ENCODE data around the gene ASXL2.
"Not testable (repeated sequence)": the region's sequence is repeated elsewhere in the genome, so short reads cannot be mapped to it uniquely, and the experiment has no call there.

ASXL2 gene

GRCh38 chr2:25728559-25728958, 149.7 kb downstream of the ASXL2 start:
- DNase-seq: no peak

- no peak for DNase-seq
Measured at GRCh38 chr2:25726522-25726921, 151.8 kb downstream of the ASXL2 start.

- DNase-seq: no peak
Measured at GRCh38 chr2:25725877-25726276, 152.4 kb downstream of the ASXL2 start.

GRCh38 chr2:25724756-25725155, 153.5 kb downstream of the ASXL2 start:
- no peak for DNase-seq

GRCh38 chr2:25722224-25722623, 156.1 kb downstream of the ASXL2 start:
- no peak for DNase-seq

GRCh38 chr2:25720575-25720974, 157.7 kb downstream of the ASXL2 start:
- DNase-seq: no peak

- no peak for DNase-seq
Measured at GRCh38 chr2:25714740-25715139, 163.5 kb downstream of the ASXL2 start.

GRCh38 chr2:25712455-25712854, 165.8 kb downstream of the ASXL2 start:
- DNase-seq: no peak

GRCh38 chr2:25711675-25712354, 166.5 kb downstream of the ASXL2 start:
- no peak for DNase-seq

GRCh38 chr2:25710750-25711149, 167.5 kb downstream of the ASXL2 start:
- DNase-seq: no peak

GRCh38 chr2:25709349-25709748, 168.9 kb downstream of the ASXL2 start:
- DNase-seq: no peak

GRCh38 chr2:25707927-25708590, 170.2 kb downstream of the ASXL2 start:
- no peak for DNase-seq

GRCh38 chr2:25705575-25705974, 172.7 kb downstream of the ASXL2 start:
- DNase-seq: not testable (repeated sequence)

- DNase-seq: no peak
Measured at GRCh38 chr2:25701801-25702200, 176.5 kb downstream of the ASXL2 start.

GRCh38 chr2:25700221-25700660, 178.0 kb downstream of the ASXL2 start:
- no peak for DNase-seq

GRCh38 chr2:25699216-25699615, 179.1 kb downstream of the ASXL2 start:
- no peak for DNase-seq

- DNase-seq: no peak
Measured at GRCh38 chr2:25698752-25699151, 179.5 kb downstream of the ASXL2 start.

GRCh38 chr2:25697559-25698341, 180.5 kb downstream of the ASXL2 start:
- DNase-seq: no peak

- DNase-seq: no peak
Measured at GRCh38 chr2:25692737-25693445, 185.4 kb downstream of the ASXL2 start.

- DNase-seq: no peak
Measured at GRCh38 chr2:25692143-25692542, 186.1 kb downstream of the ASXL2 start.

- no peak for DNase-seq
Measured at GRCh38 chr2:25690058-25690457, 188.2 kb downstream of the ASXL2 start.

- no peak for DNase-seq
Measured at GRCh38 chr2:25688236-25688635, 190.1 kb downstream of the ASXL2 start.

- no peak for DNase-seq
Measured at GRCh38 chr2:25685741-25686140, 192.5 kb downstream of the ASXL2 start.

All from NCI-H2029 treated with DMSO at 0.1 percent for 48 hours (cell line).